Measurements from ENCODE around the gene ARHGAP18.

ARHGAP18 gene

GRCh38 chr6:129709769-129710449 is at the start of gene ARHGAP18 (continued):
- no peak for TF ChIP-seq ZNF626 (tag by site-specific recombination; IDR thresholded peaks at IDR 0.05)
- peak; percentile 70; the same call in 1 of the 2 replicates for TF ChIP-seq ZNF2 (tag by site-specific recombination; IDR thresholded peaks at IDR 0.05)
- TF ChIP-seq ZNF280C (tag by site-specific recombination; IDR thresholded peaks at IDR 0.05) = no peak
- TF ChIP-seq REPIN1 (tag by site-specific recombination; IDR thresholded peaks at IDR 0.05; ENCODE audit: low read depth) = no peak
- TF ChIP-seq ZNF776 (tag by site-specific recombination; IDR thresholded peaks at IDR 0.05; ENCODE audit: borderline replicate concordance) = no peak
- no peak for TF ChIP-seq HOXD13 (CRISPR knock-in tag; IDR thresholded peaks at IDR 0.05; ENCODE audit: borderline replicate concordance)
- TF ChIP-seq ZNF777 (tag by site-specific recombination; IDR thresholded peaks at IDR 0.05; ENCODE audit: borderline replicate concordance) = peak; percentile 90
- TF ChIP-seq ZNF677 (tag by site-specific recombination; IDR thresholded peaks at IDR 0.05) = no peak
- TF ChIP-seq ZSCAN23 (tag by site-specific recombination; IDR thresholded peaks at IDR 0.05) = no peak
- TF ChIP-seq ZNF239 (tag by site-specific recombination; IDR thresholded peaks at IDR 0.05) = no peak
- TF ChIP-seq, protein P1, sequence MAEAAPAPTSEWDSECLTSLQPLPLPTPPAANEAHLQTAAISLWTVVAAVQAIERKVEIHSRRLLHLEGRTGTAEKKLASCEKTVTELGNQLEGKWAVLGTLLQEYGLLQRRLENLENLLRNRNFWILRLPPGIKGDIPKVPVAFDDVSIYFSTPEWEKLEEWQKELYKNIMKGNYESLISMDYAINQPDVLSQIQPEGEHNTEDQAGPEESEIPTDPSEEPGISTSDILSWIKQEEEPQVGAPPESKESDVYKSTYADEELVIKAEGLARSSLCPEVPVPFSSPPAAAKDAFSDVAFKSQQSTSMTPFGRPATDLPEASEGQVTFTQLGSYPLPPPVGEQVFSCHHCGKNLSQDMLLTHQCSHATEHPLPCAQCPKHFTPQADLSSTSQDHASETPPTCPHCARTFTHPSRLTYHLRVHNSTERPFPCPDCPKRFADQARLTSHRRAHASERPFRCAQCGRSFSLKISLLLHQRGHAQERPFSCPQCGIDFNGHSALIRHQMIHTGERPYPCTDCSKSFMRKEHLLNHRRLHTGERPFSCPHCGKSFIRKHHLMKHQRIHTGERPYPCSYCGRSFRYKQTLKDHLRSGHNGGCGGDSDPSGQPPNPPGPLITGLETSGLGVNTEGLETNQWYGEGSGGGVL (tag by site-specific recombination; IDR thresholded peaks at IDR 0.05) = no peak
- no peak for TF ChIP-seq ZSCAN16 (tag by site-specific recombination; IDR thresholded peaks at IDR 0.05)
- TF ChIP-seq, protein P2, sequence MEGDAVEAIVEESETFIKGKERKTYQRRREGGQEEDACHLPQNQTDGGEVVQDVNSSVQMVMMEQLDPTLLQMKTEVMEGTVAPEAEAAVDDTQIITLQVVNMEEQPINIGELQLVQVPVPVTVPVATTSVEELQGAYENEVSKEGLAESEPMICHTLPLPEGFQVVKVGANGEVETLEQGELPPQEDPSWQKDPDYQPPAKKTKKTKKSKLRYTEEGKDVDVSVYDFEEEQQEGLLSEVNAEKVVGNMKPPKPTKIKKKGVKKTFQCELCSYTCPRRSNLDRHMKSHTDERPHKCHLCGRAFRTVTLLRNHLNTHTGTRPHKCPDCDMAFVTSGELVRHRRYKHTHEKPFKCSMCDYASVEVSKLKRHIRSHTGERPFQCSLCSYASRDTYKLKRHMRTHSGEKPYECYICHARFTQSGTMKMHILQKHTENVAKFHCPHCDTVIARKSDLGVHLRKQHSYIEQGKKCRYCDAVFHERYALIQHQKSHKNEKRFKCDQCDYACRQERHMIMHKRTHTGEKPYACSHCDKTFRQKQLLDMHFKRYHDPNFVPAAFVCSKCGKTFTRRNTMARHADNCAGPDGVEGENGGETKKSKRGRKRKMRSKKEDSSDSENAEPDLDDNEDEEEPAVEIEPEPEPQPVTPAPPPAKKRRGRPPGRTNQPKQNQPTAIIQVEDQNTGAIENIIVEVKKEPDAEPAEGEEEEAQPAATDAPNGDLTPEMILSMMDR (tag by site-specific recombination; IDR thresholded peaks at IDR 0.05) = no peak
- no peak for TF ChIP-seq ZNF311 (tag by site-specific recombination; IDR thresholded peaks at IDR 0.05; ENCODE audit: borderline replicate concordance)
- peak; percentile 65; the same call in 1 of the 2 replicates for TF ChIP-seq SP3 (tag by site-specific recombination; IDR thresholded peaks at IDR 0.05)
- TF ChIP-seq ZBTB44 (tag by site-specific recombination; IDR thresholded peaks at IDR 0.05) = peak; percentile 96
- peak; percentile 100 for TF ChIP-seq ZNF341 (tag by site-specific recombination; IDR thresholded peaks at IDR 0.05; ENCODE audit: low read depth)
- TF ChIP-seq ZNF26 (tag by site-specific recombination; IDR thresholded peaks at IDR 0.05) = no peak
- no peak for TF ChIP-seq ZNF175 (tag by site-specific recombination; IDR thresholded peaks at IDR 0.05)
- TF ChIP-seq, protein P3, sequence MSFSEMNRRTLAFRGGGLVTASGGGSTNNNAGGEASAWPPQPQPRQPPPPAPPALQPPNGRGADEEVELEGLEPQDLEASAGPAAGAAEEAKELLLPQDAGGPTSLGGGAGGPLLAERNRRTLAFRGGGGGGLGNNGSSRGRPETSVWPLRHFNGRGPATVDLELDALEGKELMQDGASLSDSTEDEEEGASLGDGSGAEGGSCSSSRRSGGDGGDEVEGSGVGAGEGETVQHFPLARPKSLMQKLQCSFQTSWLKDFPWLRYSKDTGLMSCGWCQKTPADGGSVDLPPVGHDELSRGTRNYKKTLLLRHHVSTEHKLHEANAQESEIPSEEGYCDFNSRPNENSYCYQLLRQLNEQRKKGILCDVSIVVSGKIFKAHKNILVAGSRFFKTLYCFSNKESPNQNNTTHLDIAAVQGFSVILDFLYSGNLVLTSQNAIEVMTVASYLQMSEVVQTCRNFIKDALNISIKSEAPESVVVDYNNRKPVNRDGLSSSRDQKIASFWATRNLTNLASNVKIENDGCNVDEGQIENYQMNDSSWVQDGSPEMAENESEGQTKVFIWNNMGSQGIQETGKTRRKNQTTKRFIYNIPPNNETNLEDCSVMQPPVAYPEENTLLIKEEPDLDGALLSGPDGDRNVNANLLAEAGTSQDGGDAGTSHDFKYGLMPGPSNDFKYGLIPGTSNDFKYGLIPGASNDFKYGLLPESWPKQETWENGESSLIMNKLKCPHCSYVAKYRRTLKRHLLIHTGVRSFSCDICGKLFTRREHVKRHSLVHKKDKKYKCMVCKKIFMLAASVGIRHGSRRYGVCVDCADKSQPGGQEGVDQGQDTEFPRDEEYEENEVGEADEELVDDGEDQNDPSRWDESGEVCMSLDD (tag by site-specific recombination; IDR thresholded peaks at IDR 0.05) = no peak
- peak; percentile 80 for TF ChIP-seq HIC1 (tag by site-specific recombination; IDR thresholded peaks at IDR 0.05)
- TF ChIP-seq, protein P4, sequence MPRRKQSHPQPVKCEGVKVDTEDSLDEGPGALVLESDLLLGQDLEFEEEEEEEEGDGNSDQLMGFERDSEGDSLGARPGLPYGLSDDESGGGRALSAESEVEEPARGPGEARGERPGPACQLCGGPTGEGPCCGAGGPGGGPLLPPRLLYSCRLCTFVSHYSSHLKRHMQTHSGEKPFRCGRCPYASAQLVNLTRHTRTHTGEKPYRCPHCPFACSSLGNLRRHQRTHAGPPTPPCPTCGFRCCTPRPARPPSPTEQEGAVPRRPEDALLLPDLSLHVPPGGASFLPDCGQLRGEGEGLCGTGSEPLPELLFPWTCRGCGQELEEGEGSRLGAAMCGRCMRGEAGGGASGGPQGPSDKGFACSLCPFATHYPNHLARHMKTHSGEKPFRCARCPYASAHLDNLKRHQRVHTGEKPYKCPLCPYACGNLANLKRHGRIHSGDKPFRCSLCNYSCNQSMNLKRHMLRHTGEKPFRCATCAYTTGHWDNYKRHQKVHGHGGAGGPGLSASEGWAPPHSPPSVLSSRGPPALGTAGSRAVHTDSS (tag by site-specific recombination; IDR thresholded peaks at IDR 0.05) = no peak
- TF ChIP-seq ZNF473 (tag by site-specific recombination; IDR thresholded peaks at IDR 0.05) = no peak
